ENCODE results near the gene LRP10.

Gene LRP10

GRCh38 chr14:22839159-22839779 lies 32.3 kb upstream of the LRP10 start:
- peak overlapping the region; percentile 55 for H4K91ac ChIP-seq (ENCODE audit: low read length)
- H3K4me2 ChIP-seq (ENCODE audit: low read length, poor library complexity, severe bottlenecking) = peak overlapping the region; percentile 82
- peaks cover 20% of the 10 kb centered on the region for H3K4me1 ChIP-seq (ENCODE audit: control insufficient read depth, insufficient read depth, low read depth, low read length)
- peak overlapping the region; percentile 69 for H2BK120ac ChIP-seq (ENCODE audit: low read depth, low read length)
- H3K9ac ChIP-seq (ENCODE audit: low read length) = peak overlapping the region; percentile 100
- H2BK12ac ChIP-seq (ENCODE audit: low read length in 2 of 2) = peak overlapping the region in 1 of 2 experiments; percentile 4
- H3K4me3 ChIP-seq (ENCODE audit: insufficient read depth in 1 of 2, low read depth in 1 of 2, low read length in 2 of 2) = peak overlapping the region in 1 of 2 experiments; percentile 96
- WGBS = 65% methylated on average over 6 of the region's 6 CpGs
- H3K27me3 ChIP-seq (ENCODE audit: control insufficient read depth in 1 of 2, insufficient read depth in 1 of 2, low read length in 2 of 2) = no peaks in the 10 kb centered on the region
- peak overlapping the region; percentile 50 for H2BK15ac ChIP-seq (ENCODE audit: low read depth, poor library complexity, severe bottlenecking)
- no peak overlapping the region for H2AFZ ChIP-seq (ENCODE audit: low read depth, low read length)
- no peaks in the 10 kb centered on the region for H3K9me3 ChIP-seq (ENCODE audit: control insufficient read depth, low read length)
- peak overlapping the region; percentile 57 for H2AK5ac ChIP-seq (ENCODE audit: low read length, severe bottlenecking)
- no peak overlapping the region for H2BK5ac ChIP-seq (ENCODE audit: low read depth, low read length, poor library complexity, severe bottlenecking)
- DNase-seq = peak; percentile 53
- H3K14ac ChIP-seq (ENCODE audit: low read length in 2 of 2) = peak overlapping the region in 1 of 2 experiments; percentile 69
- peak overlapping the region; percentile 45 for H4K8ac ChIP-seq (ENCODE audit: low read length)
- peak overlapping the region; percentile 33 to 94 for H3K4ac ChIP-seq (ENCODE audit: low read depth in 1 of 2, low read length in 2 of 2)
- peaks cover 53 to 70% of the 10 kb centered on the region in 2 experiments for H3K36me3 ChIP-seq (ENCODE audit: control insufficient read depth in 1 of 2, insufficient read depth in 2 of 2, low read depth in 1 of 2, low read length in 2 of 2)
- H3K79me1 ChIP-seq (replicated peaks; ENCODE audit: low read length, poor library complexity, severe bottlenecking) = peaks cover 12% of the 10 kb centered on the region
- H3K18ac ChIP-seq (ENCODE audit: low read depth in 1 of 2, low read length in 2 of 2) = peak overlapping the region; percentile 79 to 82
- H3K27ac ChIP-seq (ENCODE audit: low read length, poor library complexity, severe bottlenecking) = peak overlapping the region; percentile 90
- no peak overlapping the region for H3K23ac ChIP-seq (ENCODE audit: low read length in 2 of 2)

GRCh38 chr14:22841311-22841710 lies 30.2 kb upstream of the LRP10 start:
- Histone ChIP-seq H2BK12ac (ENCODE audit: low read length in 2 of 2) (no peak overlapping the region), H3K4me3 (ENCODE audit: insufficient read depth in 1 of 2, low read depth in 1 of 2, low read length in 2 of 2) (peak overlapping the region in 1 of 2 experiments; percentile 15), H3K23ac (ENCODE audit: low read length in 2 of 2) (no peak overlapping the region), H3K27me3 (ENCODE audit: control insufficient read depth in 1 of 2, insufficient read depth in 1 of 2, low read length in 2 of 2) (no peaks in the 10 kb centered on the region), H4K8ac (ENCODE audit: low read length) (peak overlapping the region; percentile 31), H2AK5ac (ENCODE audit: low read length, severe bottlenecking) (no peak overlapping the region), H2BK5ac (ENCODE audit: low read depth, low read length, poor library complexity, severe bottlenecking) (no peak overlapping the region), H3K14ac (ENCODE audit: low read length in 2 of 2) (no peak overlapping the region), H3K9me3 (ENCODE audit: control insufficient read depth, low read length) (no peaks in the 10 kb centered on the region), H3K9ac (ENCODE audit: low read length) (peak overlapping the region; percentile 100), H3K4ac (ENCODE audit: low read depth in 1 of 2, low read length in 2 of 2) (no peak overlapping the region), H3K36me3 (ENCODE audit: control insufficient read depth in 1 of 2, insufficient read depth in 2 of 2, low read depth in 1 of 2, low read length in 2 of 2) (peaks cover 64 to 77% of the 10 kb centered on the region in 2 experiments), H3K79me1 (replicated peaks; ENCODE audit: low read length, poor library complexity, severe bottlenecking) (peaks cover 21% of the 10 kb centered on the region), H2AFZ (ENCODE audit: low read depth, low read length) (no peak overlapping the region), H2BK120ac (ENCODE audit: low read depth, low read length) (no peak overlapping the region), H3K4me2 (ENCODE audit: low read length, poor library complexity, severe bottlenecking) (no peak overlapping the region), H2BK15ac (ENCODE audit: low read depth, poor library complexity, severe bottlenecking) (no peak overlapping the region), H3K27ac (ENCODE audit: low read length, poor library complexity, severe bottlenecking) (no peak overlapping the region), H3K18ac (ENCODE audit: low read depth in 1 of 2, low read length in 2 of 2) (peak overlapping the region in 1 of 2 experiments; percentile 31), H3K4me1 (ENCODE audit: control insufficient read depth, insufficient read depth, low read depth, low read length) (peaks cover 24% of the 10 kb centered on the region), H4K91ac (ENCODE audit: low read length) (peak overlapping the region; percentile 23)
- DNase-seq = no peak
- 97% methylated on average over 9 of the region's 9 CpGs for WGBS

- H3K27ac ChIP-seq (ENCODE audit: low read length, poor library complexity, severe bottlenecking) = no peak overlapping the region
- H2AK5ac ChIP-seq (ENCODE audit: low read length, severe bottlenecking) = no peak overlapping the region
- no peaks in the 10 kb centered on the region for H3K27me3 ChIP-seq (ENCODE audit: control insufficient read depth in 1 of 2, insufficient read depth in 1 of 2, low read length in 2 of 2)
- no peak overlapping the region for H4K8ac ChIP-seq (ENCODE audit: low read length)
- H3K36me3 ChIP-seq (ENCODE audit: control insufficient read depth in 1 of 2, insufficient read depth in 2 of 2, low read depth in 1 of 2, low read length in 2 of 2) = peaks cover 69 to 82% of the 10 kb centered on the region in 2 experiments
- no peak overlapping the region for H3K23ac ChIP-seq (ENCODE audit: low read length in 2 of 2)
- H3K9ac ChIP-seq (ENCODE audit: low read length) = peak overlapping the region; percentile 100
- no peaks in the 10 kb centered on the region for H3K9me3 ChIP-seq (ENCODE audit: control insufficient read depth, low read length)
- no peak overlapping the region for H2BK15ac ChIP-seq (ENCODE audit: low read depth, poor library complexity, severe bottlenecking)
- peaks cover 29% of the 10 kb centered on the region for H3K4me1 ChIP-seq (ENCODE audit: control insufficient read depth, insufficient read depth, low read depth, low read length)
- no peak overlapping the region for H4K91ac ChIP-seq (ENCODE audit: low read length)
- WGBS = over 99% methylated on average over 8 of the region's 8 CpGs
- H3K4ac ChIP-seq (ENCODE audit: low read depth in 1 of 2, low read length in 2 of 2) = no peak overlapping the region
- peaks cover 25% of the 10 kb centered on the region for H3K79me1 ChIP-seq (replicated peaks; ENCODE audit: low read length, poor library complexity, severe bottlenecking)
- no peak overlapping the region for H3K14ac ChIP-seq (ENCODE audit: low read length in 2 of 2)
- H3K4me3 ChIP-seq (ENCODE audit: insufficient read depth in 1 of 2, low read depth in 1 of 2, low read length in 2 of 2) = peak overlapping the region in 1 of 2 experiments; percentile 15
- H2BK12ac ChIP-seq (ENCODE audit: low read length in 2 of 2) = no peak overlapping the region
- H2BK5ac ChIP-seq (ENCODE audit: low read depth, low read length, poor library complexity, severe bottlenecking) = no peak overlapping the region
- H2BK120ac ChIP-seq (ENCODE audit: low read depth, low read length) = no peak overlapping the region
- no peak for DNase-seq
- no peak overlapping the region for H3K4me2 ChIP-seq (ENCODE audit: low read length, poor library complexity, severe bottlenecking)
- H3K18ac ChIP-seq (ENCODE audit: low read depth in 1 of 2, low read length in 2 of 2) = no peak overlapping the region
- no peak overlapping the region for H2AFZ ChIP-seq (ENCODE audit: low read depth, low read length)
Observed at GRCh38 chr14:22841769-22842168, 29.8 kb upstream of the LRP10 start.

GRCh38 chr14:22842211-22843122 lies 29.1 kb upstream of the LRP10 start:
- Histone ChIP-seq H3K9me3 (ENCODE audit: control insufficient read depth, low read length) (no peaks in the 10 kb centered on the region), H2BK120ac (ENCODE audit: low read depth, low read length) (no peak overlapping the region), H4K8ac (ENCODE audit: low read length) (no peak overlapping the region), H3K9ac (ENCODE audit: low read length) (peak overlapping the region; percentile 100), H3K4me3 (ENCODE audit: insufficient read depth in 1 of 2, low read depth in 1 of 2, low read length in 2 of 2) (peak overlapping the region; percentile 33 to 39), H3K4me1 (ENCODE audit: control insufficient read depth, insufficient read depth, low read depth, low read length) (peaks cover 34% of the 10 kb centered on the region), H3K27ac (ENCODE audit: low read length, poor library complexity, severe bottlenecking) (no peak overlapping the region), H2AFZ (ENCODE audit: low read depth, low read length) (no peak overlapping the region), H2BK5ac (ENCODE audit: low read depth, low read length, poor library complexity, severe bottlenecking) (no peak overlapping the region), H4K91ac (ENCODE audit: low read length) (no peak overlapping the region), H2BK12ac (ENCODE audit: low read length in 2 of 2) (no peak overlapping the region), H3K27me3 (ENCODE audit: control insufficient read depth in 1 of 2, insufficient read depth in 1 of 2, low read length in 2 of 2) (no peaks in the 10 kb centered on the region), H3K4me2 (ENCODE audit: low read length, poor library complexity, severe bottlenecking) (no peak overlapping the region), H2BK15ac (ENCODE audit: low read depth, poor library complexity, severe bottlenecking) (no peak overlapping the region), H3K14ac (ENCODE audit: low read length in 2 of 2) (no peak overlapping the region), H3K79me1 (replicated peaks; ENCODE audit: low read length, poor library complexity, severe bottlenecking) (peaks cover 28% of the 10 kb centered on the region), H3K36me3 (ENCODE audit: control insufficient read depth in 1 of 2, insufficient read depth in 2 of 2, low read depth in 1 of 2, low read length in 2 of 2) (peaks cover 74 to 85% of the 10 kb centered on the region in 2 experiments), H3K23ac (ENCODE audit: low read length in 2 of 2) (no peak overlapping the region), H2AK5ac (ENCODE audit: low read length, severe bottlenecking) (no peak overlapping the region), H3K4ac (ENCODE audit: low read depth in 1 of 2, low read length in 2 of 2) (no peak overlapping the region), H3K18ac (ENCODE audit: low read depth in 1 of 2, low read length in 2 of 2) (no peak overlapping the region)
- DNase-seq = no peak
- 98% methylated on average over 24 of the region's 28 CpGs for WGBS
